ENCODE data around the gene MAST4.

- TF ChIP-seq CTCF (IDR thresholded peaks at IDR 0.05) = no peak
- TF ChIP-seq POLR2A (IDR thresholded peaks at IDR 0.05) = no peak
Measured at GRCh38 chr5:67031692-67032091, 435.5 kb downstream of the MAST4 start.

Measured in esophagus squamous epithelium (tissue), 4 donors.